HepG2 (cell line): ENCODE data around the gene NUDT14. TPM values are rescaled to one million over a fixed set of nuclear protein-coding genes. Genes with fewer than 3 reads are reported as not detected.

Experiments
- ATAC-seq: fragments of 200-7000 bp; cut with Tn5 transposase; 3 replicates; pipeline ENCODE4 v1.9.1; 2020; ENCODE audit warnings: mild to moderate bottlenecking, moderate library complexity
- BruUV-seq: library from RNA; stranded (reverse); fragments of 400-500 nt; replicated peaks from 2 replicates; lab custom pipeline; 2021; lab: Mats Ljungman, UMichigan
- CTCF ChIA-PET: fragments of 300-600 bp; formaldehyde crosslinking; extraction: SDS; loops from one replicate; lab custom pipeline; 2021; ENCODE audit warnings: low total read pairs, inconsistent platforms, low intra/inter-chr PET ratio; lab: Yijun Ruan, JAX
- POLR2A ChIA-PET: fragments of 350-600 bp; sonication (Branson Sonifier 250); formaldehyde crosslinking; loops from one replicate; lab custom pipeline; 2020; ENCODE audit warnings: antibody characterized with exemption, inconsistent platforms; lab: Yijun Ruan, JAX
- DNase-seq: peaks from one replicate; pipeline ENCODE4 v3.0.0-alpha.2; 2015; ENCODE audit warnings: low spot score
- FAIRE-seq: peaks from 3 replicates; lab custom pipeline; 2011; peaks lifted over from hg19 to GRCh38; lab: Jason Lieb, UNC
- H2AFZ ChIP-seq: one replicate; pipeline ENCODE4 v1.6.1; 2011; ENCODE audit warnings: low read length, inconsistent platforms
- H3K27ac ChIP-seq: fragments of 300-600 bp; 3 replicates; pipeline ENCODE4 v1.8.0; 2011; ENCODE audit warnings: mixed run types, mild to moderate bottlenecking, mixed read lengths, low read length, inconsistent platforms; ENCODE audit not compliant: insufficient read depth; ENCODE audit errors: extremely low read length
- H3K27me3 ChIP-seq, 2 experiments: fragments of 200-600 bp in 1 of 2; 2 replicates in 1 of 2; 3 replicates in 1 of 2; pipeline versions ENCODE4 v1.6.0 to v1.8.0; 2011; ENCODE audit warnings: low read length in 2 of 2, mild to moderate bottlenecking in 2 of 2, moderate library complexity in 2 of 2, inconsistent platforms in 1 of 2; ENCODE audit not compliant: insufficient read depth in 2 of 2, control insufficient read depth in 1 of 2
- H3K36me3 ChIP-seq, 2 experiments: fragments of 200-600 bp in 1 of 2; replicated peaks in 1 of 2; 2 replicates in 1 of 2; 3 replicates in 1 of 2; pipeline versions ENCODE4 v1.5.1 to v1.8.0; 2011; ENCODE audit warnings: low read length in 2 of 2, inconsistent platforms in 1 of 2; ENCODE audit not compliant: insufficient read depth in 2 of 2, control insufficient read depth in 1 of 2
- H3K4me1 ChIP-seq: 2 replicates; pipeline ENCODE4 v1.5.1; 2012; ENCODE audit warnings: low read length, inconsistent platforms; ENCODE audit not compliant: insufficient read depth
- H3K4me2 ChIP-seq: 2 replicates; pipeline ENCODE4 v1.6.0; 2011; ENCODE audit warnings: low read depth, low read length, inconsistent platforms
- H3K4me3 ChIP-seq, 3 experiments: fragments of 200-600 bp in 1 of 3; sonication (generic), shearing (Covaris generic) in 1 of 3; replicated peaks in 1 of 3; 2 replicates each; pipeline ENCODE4 v1.5.1; 2011 to 2016; ENCODE audit warnings: low read length in 3 of 3, inconsistent platforms in 2 of 3, low read depth in 2 of 3, mild to moderate bottlenecking in 2 of 3, control low read depth in 1 of 3, mixed read lengths in 1 of 3; ENCODE audit not compliant: insufficient read depth in 1 of 3
- H3K79me2 ChIP-seq: one replicate; pipeline ENCODE4 v1.6.1; 2011; ENCODE audit warnings: low read length, inconsistent platforms; ENCODE audit not compliant: insufficient read depth
- H3K9ac ChIP-seq: 2 replicates; pipeline ENCODE4 v1.6.0; 2011; ENCODE audit warnings: mild to moderate bottlenecking, low read depth, low read length, inconsistent platforms; ENCODE audit not compliant: insufficient read depth
- H3K9me3 ChIP-seq: 2 replicates; pipeline ENCODE4 v1.5.1; 2012; ENCODE audit warnings: mild to moderate bottlenecking, low read length
- H4K20me1 ChIP-seq: 2 replicates; pipeline ENCODE4 v1.6.0; 2011; ENCODE audit warnings: inconsistent platforms, mild to moderate bottlenecking, low read length, moderate library complexity; ENCODE audit not compliant: insufficient read depth
- BRF2 ChIP-seq: sonication (generic); formaldehyde crosslinking; IDR thresholded peaks from 2 replicates; pipeline ENCODE4 v1.8.1; 2022; ENCODE audit warnings: mild to moderate bottlenecking, missing genetic modification reagents
- ERF ChIP-seq: IDR thresholded peaks from 2 replicates; pipeline ENCODE4 v1.6.1; 2018; ENCODE audit warnings: missing biosample characterization, missing genetic modification reagents
- EZH2 ChIP-seq: conservative IDR thresholded peaks from 2 replicates; pipeline ENCODE4 v1.6.1; 2012; ENCODE audit warnings: mild to moderate bottlenecking, low read depth, low read length, moderate library complexity
- LCORL ChIP-seq, 2 experiments: fragments of 450-650 bp in 1 of 2; sonication (generic) in 1 of 2; formaldehyde crosslinking in 1 of 2; IDR thresholded peaks; 2 replicates each; pipeline versions ENCODE4 v1.5.0 to v1.6.1; 2017 to 2020; ENCODE audit warnings: antibody characterized with exemption in 1 of 2, missing genetic modification reagents in 1 of 2
- MXD1 ChIP-seq: sonication (generic); formaldehyde crosslinking; IDR thresholded peaks from 2 replicates; pipeline ENCODE4 v1.4.0; 2020; ENCODE audit warnings: mild to moderate bottlenecking, missing genetic modification reagents
- MYNN ChIP-seq: sonication (generic); formaldehyde crosslinking; IDR thresholded peaks from 2 replicates; pipeline ENCODE4 v1.4.0; 2020; ENCODE audit warnings: mild to moderate bottlenecking, low read depth, missing genetic modification reagents
- TFAP4 ChIP-seq: sonication (generic); IDR thresholded peaks from 2 replicates; pipeline ENCODE4 v1.6.1; 2016; ENCODE audit warnings: low read depth, borderline replicate concordance
- ZNF136 ChIP-seq: sonication (generic); formaldehyde crosslinking; IDR thresholded peaks from 2 replicates; pipeline ENCODE4 v1.8.1; 2022; ENCODE audit warnings: low read depth, mild to moderate bottlenecking, moderate library complexity, missing genetic modification reagents
- ZNF34 ChIP-seq: sonication (generic); formaldehyde crosslinking; IDR thresholded peaks from 2 replicates; pipeline ENCODE4 v1.4.0; 2020; ENCODE audit warnings: mild to moderate bottlenecking, missing genetic modification reagents, borderline replicate concordance
- ZNF598 ChIP-seq: sonication (generic); formaldehyde crosslinking; IDR thresholded peaks from 2 replicates; pipeline ENCODE4 v1.5.1; 2020; ENCODE audit warnings: mild to moderate bottlenecking, missing genetic modification reagents, borderline replicate concordance
- WGBS: methylation state at CpG from one replicate; pipeline ENCODE4 v1.1.6; 2017; ENCODE audit warnings: low lambda C conversion rate; 5-methylcytosine and 5-hydroxymethylcytosine counted together
- in situ Hi-C: cut with HindIII; loops from 2 replicates; pipeline ENCODE4 v1.10.0; 2017; ENCODE audit warnings: low pct_unique_long_range_greater_than_20kb; ENCODE audit not compliant: extremely low pct_ligation_motif_present
- intact Hi-C: fragments of 100-400 bp; cut with micrococcal nuclease; formaldehyde crosslinking; loops from one replicate; pipeline ENCODE4 v1.10.0; 2022; ENCODE audit not compliant: unreplicated experiment
- polyA plus RNA-seq, 8 experiments: library from polyadenylated mRNA; depleted of rRNA in 3 of 8; stranded (reverse) in 7 of 8; unstranded in 1 of 8; fragments of >200 nt; fragmentation: Illumina TruSeq in 4 of 8; extraction: Trizol in 4 of 8; gene quantifications; 2 replicates each; pipeline versions ENCODE4 v1.2.1 to v1.2.3, GENCODE V29; 2011 to 2016; ENCODE audit warnings: low read depth in 4 of 8, missing spikeins in 1 of 8, mixed read lengths in 1 of 8; ENCODE audit not compliant: insufficient read depth in 1 of 8
- total RNA-seq, 5 experiments: library from RNA; depleted of rRNA; stranded (reverse); fragments of >200 nt; fragmentation: Illumina TruSeq; extraction: Trizol; gene quantifications; 2 replicates each; pipeline ENCODE4 v1.2.3, GENCODE V29; 2016; ENCODE audit warnings: low read depth in 1 of 5
- TF ChIP-seq, protein P1 (sequence below): sonication (generic); formaldehyde crosslinking; conservative IDR thresholded peaks from 2 replicates; pipeline ENCODE4 v1.8.1; 2023; ENCODE audit warnings: missing genetic modification reagents

NUDT14 gene
- total and polyA plus RNA-seq, 2 of the 13 experiments (the other 11 are each of a cell fraction or from before 2014, with no cell fraction given), result 5.8 to 6.1 TPM

- ChIA-PET CTCF (no interaction called here), POLR2A (no interaction called here)
- no peaks in the 10 kb centered on the region for H3K79me2 ChIP-seq
- H4K20me1 ChIP-seq, result no peaks in the 10 kb centered on the region; the same call in 1 of the 2 replicates
- H3K4me3 ChIP-seq, result no peak overlapping the region
- H3K27ac ChIP-seq, result no peak overlapping the region
- H3K27me3 ChIP-seq, result peaks cover 25 to 85% of the 10 kb centered on the region in 2 experiments
- 40% methylated on average over 9 of the region's 22 CpGs for WGBS
- no TSS peak for BruUV-seq
- no peak overlapping the region for H2AFZ ChIP-seq
- no peak overlapping the region for H3K9ac ChIP-seq
- no peaks in the 10 kb centered on the region for H3K4me1 ChIP-seq
- TF ChIP-seq TFAP4, result no peak
- no peak for TF ChIP-seq MYNN (CRISPR knock-in tag)
- TF ChIP-seq LCORL (IDR thresholded peaks at IDR 0.05), result no peak
- TF ChIP-seq LCORL (CRISPR knock-in tag; IDR thresholded peaks at IDR 0.05), result no peak
- TF ChIP-seq ZNF598 (CRISPR knock-in tag), result no peak
- TF ChIP-seq ERF (CRISPR knock-in tag), result no peak
- no peak for TF ChIP-seq BRF2 (CRISPR knock-in tag)
- no peak for TF ChIP-seq ZNF136 (CRISPR knock-in tag)
- 0 out of 2 replicates have a peak, but pooled peaks have one; percentile 37 for TF ChIP-seq EZH2
- no peak for TF ChIP-seq ZNF34 (CRISPR knock-in tag)
- TF ChIP-seq, protein P1, sequence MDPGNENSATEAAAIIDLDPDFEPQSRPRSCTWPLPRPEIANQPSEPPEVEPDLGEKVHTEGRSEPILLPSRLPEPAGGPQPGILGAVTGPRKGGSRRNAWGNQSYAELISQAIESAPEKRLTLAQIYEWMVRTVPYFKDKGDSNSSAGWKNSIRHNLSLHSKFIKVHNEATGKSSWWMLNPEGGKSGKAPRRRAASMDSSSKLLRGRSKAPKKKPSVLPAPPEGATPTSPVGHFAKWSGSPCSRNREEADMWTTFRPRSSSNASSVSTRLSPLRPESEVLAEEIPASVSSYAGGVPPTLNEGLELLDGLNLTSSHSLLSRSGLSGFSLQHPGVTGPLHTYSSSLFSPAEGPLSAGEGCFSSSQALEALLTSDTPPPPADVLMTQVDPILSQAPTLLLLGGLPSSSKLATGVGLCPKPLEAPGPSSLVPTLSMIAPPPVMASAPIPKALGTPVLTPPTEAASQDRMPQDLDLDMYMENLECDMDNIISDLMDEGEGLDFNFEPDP (CRISPR knock-in tag), result no peak
- 0 out of 2 replicates have a peak, but pooled peaks have one; percentile 5 for TF ChIP-seq MXD1
- no peaks in the 10 kb centered on the region for H3K9me3 ChIP-seq
- DNase-seq, result no peak
- intact Hi-C loops, result no loop called here
- FAIRE-seq, result no peak
- no peak overlapping the region for H3K4me2 ChIP-seq
- H3K36me3 ChIP-seq, result no peaks in the 10 kb centered on the region
- ATAC-seq, result no peak
- in situ Hi-C loops, result no loop called here
Measured at GRCh38 chr14:105166571-105167302, 14.4 kb downstream of the NUDT14 start.
